Measurements from ENCODE around the gene PAX6.

PAX6 gene

DNA sequence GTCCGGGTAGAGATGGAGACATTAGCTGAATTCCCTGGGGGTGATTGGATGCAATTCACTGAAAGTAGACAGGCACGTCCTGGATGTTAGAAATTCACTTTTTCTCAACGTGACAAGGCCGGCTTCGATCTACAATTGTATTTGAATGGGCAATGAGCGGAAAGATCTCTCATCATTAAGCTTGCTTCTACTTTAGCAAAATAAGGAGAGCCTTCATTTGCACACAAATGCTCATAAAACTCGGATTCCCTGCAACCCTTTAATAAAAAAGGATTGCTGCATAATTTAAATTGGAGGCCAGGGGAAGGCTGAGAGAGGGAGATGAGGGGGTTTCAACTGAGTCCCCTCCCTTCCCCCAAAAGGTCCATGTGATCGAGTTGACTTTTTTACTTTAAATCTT is 10.6 kb upstream of the PAX6 start:
- Histone ChIP-seq H3K27ac (ENCODE audit: low read depth, low read length) (no peak overlapping the region), H3K4me3 (ENCODE audit: low read depth, low read length) (no peak overlapping the region), H3K9me3 (ENCODE audit: control insufficient read depth, insufficient read depth, low read depth, low read length) (no peaks in the 10 kb centered on the region), H3K27me3 (ENCODE audit: control insufficient read depth, insufficient read depth, low read length) (peaks cover 100% of the 10 kb centered on the region), H3K36me3 (ENCODE audit: control insufficient read depth, insufficient read depth, low read length) (no peaks in the 10 kb centered on the region), H3K4me1 (ENCODE audit: control insufficient read depth, insufficient read depth, low read length) (peaks cover 70% of the 10 kb centered on the region), H3K9ac (ENCODE audit: low read length) (no peak overlapping the region)

DNA sequence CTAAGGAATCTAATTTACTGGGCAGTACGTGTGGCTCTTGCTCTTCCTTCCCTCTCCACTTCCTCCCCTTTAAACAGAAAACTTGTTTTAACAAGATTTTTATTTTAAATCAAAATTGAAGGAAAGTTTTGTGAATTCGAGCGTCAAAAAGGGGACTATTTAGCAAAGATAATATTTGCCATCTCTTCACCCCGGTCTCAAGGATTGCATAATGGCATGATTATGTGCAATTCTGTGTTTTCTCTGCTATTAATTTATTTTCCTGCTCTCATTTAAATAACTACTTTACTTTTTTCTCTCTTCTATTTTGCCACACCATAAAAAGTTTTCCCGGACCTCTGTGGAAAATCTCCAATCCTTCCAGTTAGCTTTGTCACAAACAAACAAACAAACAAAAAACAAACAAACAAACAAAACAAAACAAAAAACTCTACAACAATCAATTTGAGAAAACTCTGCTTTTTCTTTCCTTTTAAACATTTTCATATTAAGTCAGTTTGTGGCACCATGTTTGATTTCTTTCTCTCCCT is 10.2 kb upstream of the PAX6 start:
- no peaks in the 10 kb centered on the region for H3K36me3 ChIP-seq (ENCODE audit: control insufficient read depth, insufficient read depth, low read length)
- peaks cover 69% of the 10 kb centered on the region for H3K4me1 ChIP-seq (ENCODE audit: control insufficient read depth, insufficient read depth, low read length)
- no peaks in the 10 kb centered on the region for H3K9me3 ChIP-seq (ENCODE audit: control insufficient read depth, insufficient read depth, low read depth, low read length)
- H3K27ac ChIP-seq (ENCODE audit: low read depth, low read length), result no peak overlapping the region
- H3K4me3 ChIP-seq (ENCODE audit: low read depth, low read length), result no peak overlapping the region
- H3K27me3 ChIP-seq (ENCODE audit: control insufficient read depth, insufficient read depth, low read length), result peaks cover 100% of the 10 kb centered on the region
- H3K9ac ChIP-seq (ENCODE audit: low read length), result no peak overlapping the region

DNA sequence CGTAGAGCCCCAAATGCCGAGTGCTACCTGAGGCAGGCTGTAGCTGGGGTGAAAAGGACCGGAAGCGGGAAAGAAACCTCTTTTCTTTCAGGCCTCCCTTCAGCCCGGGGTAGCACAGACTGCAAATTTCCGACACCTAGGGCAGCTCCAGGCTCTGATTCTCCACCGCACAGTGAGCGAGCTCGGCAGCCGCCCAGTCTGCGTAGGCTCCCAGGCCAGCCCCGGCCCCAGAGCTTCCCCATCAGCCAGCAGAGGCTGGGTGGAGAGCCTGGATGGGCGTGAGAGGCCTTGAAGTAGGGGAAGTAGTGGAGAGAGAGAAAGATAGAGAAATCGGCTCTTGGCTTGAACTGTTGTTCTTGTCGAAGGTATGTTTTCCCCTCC is 9.3 kb upstream of the PAX6 start:
- peak overlapping the region; percentile 56 for H3K4me3 ChIP-seq (ENCODE audit: low read depth, low read length)
- peaks cover 68% of the 10 kb centered on the region for H3K4me1 ChIP-seq (ENCODE audit: control insufficient read depth, insufficient read depth, low read length)
- peaks cover 100% of the 10 kb centered on the region for H3K27me3 ChIP-seq (ENCODE audit: control insufficient read depth, insufficient read depth, low read length)
- H3K27ac ChIP-seq (ENCODE audit: low read depth, low read length), result no peak overlapping the region
- no peaks in the 10 kb centered on the region for H3K36me3 ChIP-seq (ENCODE audit: control insufficient read depth, insufficient read depth, low read length)
- H3K9me3 ChIP-seq (ENCODE audit: control insufficient read depth, insufficient read depth, low read depth, low read length), result no peaks in the 10 kb centered on the region
- H3K9ac ChIP-seq (ENCODE audit: low read length), result no peak overlapping the region

DNA sequence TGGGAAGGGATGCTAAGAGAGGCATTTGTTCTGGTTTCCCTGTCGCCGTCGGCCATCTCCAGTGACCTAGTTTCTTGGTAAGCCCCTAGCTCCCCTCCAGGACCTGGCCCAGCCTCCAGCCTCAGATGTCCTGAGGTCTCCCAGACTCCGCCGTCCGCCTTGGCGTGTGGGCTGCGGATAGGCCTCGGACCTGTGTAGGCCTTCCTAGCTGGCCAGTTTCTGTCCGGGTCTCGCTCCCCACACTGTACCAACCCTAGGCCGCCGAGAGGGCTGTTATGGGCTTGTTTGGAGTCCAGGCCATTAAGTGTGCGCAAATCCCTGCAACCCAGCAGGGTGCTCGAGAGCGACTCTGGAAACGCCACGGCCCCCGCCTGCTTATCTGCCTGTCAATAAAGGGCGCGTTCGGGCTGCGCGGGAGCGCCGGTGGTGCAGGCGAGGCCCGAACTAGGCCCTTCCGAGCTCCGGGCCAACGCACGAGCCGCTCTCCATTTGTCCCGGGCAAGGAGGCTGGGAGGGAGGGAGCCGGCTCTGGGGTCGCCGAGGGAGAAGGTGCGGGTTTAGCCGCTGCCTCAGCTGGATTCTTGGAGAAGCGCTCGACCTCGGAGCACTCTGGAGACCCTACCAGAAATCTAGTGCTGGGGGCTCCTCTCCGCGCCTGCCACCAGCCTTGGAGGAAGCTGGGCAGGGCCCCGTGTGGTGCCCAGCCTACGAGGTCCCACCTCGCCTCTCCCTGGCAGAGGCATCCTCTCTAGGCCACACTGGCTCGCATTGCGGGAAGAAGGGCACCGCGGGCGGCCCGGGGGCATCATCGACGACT is 8.7 kb upstream of the PAX6 start:
- no peak overlapping the region for H3K27ac ChIP-seq (ENCODE audit: low read depth, low read length)
- H3K4me3 ChIP-seq (ENCODE audit: low read depth, low read length), result peak overlapping the region; percentile 56
- no peaks in the 10 kb centered on the region for H3K9me3 ChIP-seq (ENCODE audit: control insufficient read depth, insufficient read depth, low read depth, low read length)
- H3K4me1 ChIP-seq (ENCODE audit: control insufficient read depth, insufficient read depth, low read length), result peaks cover 67% of the 10 kb centered on the region
- no peaks in the 10 kb centered on the region for H3K36me3 ChIP-seq (ENCODE audit: control insufficient read depth, insufficient read depth, low read length)
- H3K9ac ChIP-seq (ENCODE audit: low read length), result no peak overlapping the region
- H3K27me3 ChIP-seq (ENCODE audit: control insufficient read depth, insufficient read depth, low read length), result peaks cover 100% of the 10 kb centered on the region

DNA sequence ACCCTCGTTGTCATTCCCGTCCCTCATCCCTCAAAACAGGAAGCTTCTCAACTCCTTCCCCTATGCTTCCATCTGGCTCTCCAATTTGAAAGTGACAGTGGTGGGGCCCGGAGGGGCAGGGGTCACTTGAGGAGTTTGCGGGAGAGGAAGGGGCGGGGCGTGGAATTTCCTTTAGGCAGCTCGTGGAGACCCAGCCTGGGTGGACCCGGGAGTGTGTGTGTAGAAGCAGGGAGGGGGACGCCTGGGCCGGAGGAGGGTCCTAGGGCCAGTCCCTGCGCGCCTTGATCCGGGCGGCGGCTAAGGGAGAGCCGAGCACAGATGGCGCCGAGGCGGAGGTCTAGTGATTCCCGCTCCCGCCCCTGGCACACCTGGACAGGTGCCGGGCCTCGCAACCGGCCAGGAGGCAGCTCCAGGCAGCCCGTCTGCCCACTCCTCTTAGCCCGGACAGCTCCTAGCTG is 7.8 kb upstream of the PAX6 start:
- H3K27ac ChIP-seq (ENCODE audit: low read depth, low read length), result no peak overlapping the region
- H3K4me1 ChIP-seq (ENCODE audit: control insufficient read depth, insufficient read depth, low read length), result peaks cover 66% of the 10 kb centered on the region
- peak overlapping the region; percentile 1 for H3K4me3 ChIP-seq (ENCODE audit: low read depth, low read length)
- peaks cover 100% of the 10 kb centered on the region for H3K27me3 ChIP-seq (ENCODE audit: control insufficient read depth, insufficient read depth, low read length)
- H3K9me3 ChIP-seq (ENCODE audit: control insufficient read depth, insufficient read depth, low read depth, low read length), result no peaks in the 10 kb centered on the region
- no peaks in the 10 kb centered on the region for H3K36me3 ChIP-seq (ENCODE audit: control insufficient read depth, insufficient read depth, low read length)
- H3K9ac ChIP-seq (ENCODE audit: low read length), result no peak overlapping the region

DNA sequence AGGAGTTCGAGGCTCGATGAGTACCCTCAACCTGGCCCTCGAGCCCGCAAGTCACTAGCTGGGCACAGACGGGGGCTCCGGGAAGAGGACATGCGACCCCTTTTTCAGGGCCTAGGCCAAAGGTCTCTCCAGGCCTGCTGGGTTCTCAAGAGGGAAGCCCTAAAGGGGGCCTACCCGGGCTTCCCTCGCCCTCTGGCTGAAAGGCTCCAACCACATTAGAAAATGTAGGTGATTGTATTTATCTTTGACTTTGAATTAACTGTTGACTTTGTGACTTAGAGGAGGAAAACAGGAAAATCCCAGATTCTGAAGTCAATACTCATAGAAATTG is 7.3 kb upstream of the PAX6 start:
- H3K9me3 ChIP-seq (ENCODE audit: control insufficient read depth, insufficient read depth, low read depth, low read length), result no peaks in the 10 kb centered on the region
- H3K27ac ChIP-seq (ENCODE audit: low read depth, low read length), result no peak overlapping the region
- H3K27me3 ChIP-seq (ENCODE audit: control insufficient read depth, insufficient read depth, low read length), result peaks cover 100% of the 10 kb centered on the region
- no peak overlapping the region for H3K9ac ChIP-seq (ENCODE audit: low read length)
- peak overlapping the region; percentile 63 for H3K4me3 ChIP-seq (ENCODE audit: low read depth, low read length)
- H3K36me3 ChIP-seq (ENCODE audit: control insufficient read depth, insufficient read depth, low read length), result no peaks in the 10 kb centered on the region
- peaks cover 66% of the 10 kb centered on the region for H3K4me1 ChIP-seq (ENCODE audit: control insufficient read depth, insufficient read depth, low read length)

DNA sequence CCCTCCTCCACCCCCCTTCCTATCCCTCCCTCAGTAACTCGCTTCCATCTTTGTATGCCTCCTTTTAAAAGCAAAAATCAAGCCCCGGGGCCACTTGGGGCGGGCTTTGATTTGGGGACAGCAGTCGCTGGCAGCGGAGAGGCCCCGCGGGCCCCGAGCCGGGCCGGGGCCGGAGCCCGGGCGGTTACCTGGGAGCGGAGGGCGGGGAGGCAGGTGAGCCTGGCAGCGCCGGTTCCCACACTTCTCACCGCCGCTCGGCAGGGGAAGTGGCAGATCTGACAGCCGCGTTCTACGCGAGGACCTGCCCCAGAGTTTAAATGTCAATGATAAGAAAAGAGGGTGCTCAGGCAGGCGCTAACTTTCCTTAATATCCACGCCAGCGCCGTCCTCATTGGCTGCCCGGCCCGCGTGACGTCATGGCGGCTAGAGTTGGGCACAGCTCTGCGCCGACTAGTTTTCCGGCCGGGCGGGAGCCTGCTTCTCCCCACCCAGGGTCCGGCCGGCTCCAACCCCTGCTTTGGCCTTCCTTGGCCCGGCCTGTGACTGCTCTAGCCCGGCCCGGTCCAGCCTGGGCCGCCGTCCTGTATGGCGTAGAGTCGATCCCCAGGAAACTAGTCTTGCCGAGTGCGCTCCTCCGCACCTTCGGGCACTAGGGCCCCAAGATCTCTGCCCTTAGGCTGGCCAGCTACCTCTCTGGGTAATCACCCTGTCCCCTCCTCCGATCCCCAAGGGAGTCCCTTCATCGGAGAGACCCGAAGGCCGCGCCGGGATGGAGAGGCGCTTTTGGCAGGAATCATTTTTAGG is 6.7 kb upstream of the PAX6 start:
- no peak overlapping the region for H3K27ac ChIP-seq (ENCODE audit: low read depth, low read length)
- H3K36me3 ChIP-seq (ENCODE audit: control insufficient read depth, insufficient read depth, low read length), result no peaks in the 10 kb centered on the region
- H3K4me1 ChIP-seq (ENCODE audit: control insufficient read depth, insufficient read depth, low read length), result peaks cover 62% of the 10 kb centered on the region
- H3K9ac ChIP-seq (ENCODE audit: low read length), result no peak overlapping the region
- peak overlapping the region; percentile 63 for H3K4me3 ChIP-seq (ENCODE audit: low read depth, low read length)
- no peaks in the 10 kb centered on the region for H3K9me3 ChIP-seq (ENCODE audit: control insufficient read depth, insufficient read depth, low read depth, low read length)
- peaks cover 100% of the 10 kb centered on the region for H3K27me3 ChIP-seq (ENCODE audit: control insufficient read depth, insufficient read depth, low read length)

DNA sequence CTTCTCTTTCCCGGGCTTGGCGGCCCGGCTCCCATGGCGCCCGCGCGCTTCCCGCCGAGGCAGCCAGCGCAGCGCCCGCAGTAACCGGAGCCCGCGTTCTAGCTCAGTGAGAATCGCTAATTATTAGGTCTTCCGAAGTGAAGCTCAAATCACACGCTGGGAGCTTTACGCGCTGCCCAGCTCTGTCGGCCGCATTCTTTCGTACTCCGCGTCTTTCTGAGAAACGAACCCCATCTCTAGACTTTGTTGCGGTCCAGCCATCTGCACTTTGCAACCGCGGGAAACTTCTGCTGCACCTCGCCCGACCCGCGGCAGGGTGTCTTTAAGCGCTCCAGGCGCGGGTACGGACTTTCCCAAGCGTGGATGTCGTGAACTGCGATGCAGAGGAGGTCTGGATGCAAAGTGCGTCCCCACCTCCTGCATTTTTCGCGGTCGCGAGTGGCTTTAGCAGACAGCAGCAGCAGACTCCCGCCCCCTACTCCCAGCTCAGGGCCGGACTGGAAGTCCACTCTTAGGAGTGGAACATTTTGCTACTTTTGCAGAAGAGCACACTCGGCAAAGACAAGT is 6.0 kb upstream of the PAX6 start:
- Histone ChIP-seq H3K4me1 (ENCODE audit: control insufficient read depth, insufficient read depth, low read length) (peaks cover 63% of the 10 kb centered on the region), H3K27me3 (ENCODE audit: control insufficient read depth, insufficient read depth, low read length) (peaks cover 100% of the 10 kb centered on the region), H3K27ac (ENCODE audit: low read depth, low read length) (no peak overlapping the region), H3K36me3 (ENCODE audit: control insufficient read depth, insufficient read depth, low read length) (no peaks in the 10 kb centered on the region), H3K9me3 (ENCODE audit: control insufficient read depth, insufficient read depth, low read depth, low read length) (no peaks in the 10 kb centered on the region), H3K9ac (ENCODE audit: low read length) (no peak overlapping the region), H3K4me3 (ENCODE audit: low read depth, low read length) (peak overlapping the region; percentile 63)

DNA sequence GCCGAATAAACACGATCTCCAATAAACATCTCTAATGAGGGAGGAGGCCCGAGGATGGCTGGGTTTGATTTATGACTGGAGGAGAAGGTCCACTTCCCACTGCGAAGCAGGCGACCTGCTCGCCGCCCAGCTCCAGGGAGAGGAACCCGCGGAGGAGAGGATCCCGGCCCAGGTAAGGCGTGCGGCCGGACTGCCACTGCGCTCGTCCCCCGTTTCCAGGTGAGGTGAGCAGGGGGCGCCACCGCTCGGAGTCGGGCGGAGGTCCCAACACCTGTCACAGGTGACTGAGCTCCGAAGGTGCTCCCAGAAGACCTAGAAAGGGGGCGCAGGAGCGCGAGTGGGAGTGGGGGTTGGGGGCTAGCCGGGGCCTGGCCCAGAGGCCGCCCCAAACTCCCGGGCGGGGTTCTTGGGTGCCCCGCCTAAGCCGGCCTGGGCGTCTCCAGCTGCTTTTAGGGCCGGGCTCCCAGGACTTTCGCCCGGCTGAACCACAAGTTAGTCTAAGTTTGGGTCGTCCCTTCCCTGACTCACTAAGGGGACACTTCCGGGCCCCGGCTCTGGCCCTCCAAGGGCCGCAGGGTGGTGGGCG is 5.4 kb upstream of the PAX6 start:
- no peaks in the 10 kb centered on the region for H3K36me3 ChIP-seq (ENCODE audit: control insufficient read depth, insufficient read depth, low read length)
- H3K9me3 ChIP-seq (ENCODE audit: control insufficient read depth, insufficient read depth, low read depth, low read length), result no peaks in the 10 kb centered on the region
- peaks cover 100% of the 10 kb centered on the region for H3K27me3 ChIP-seq (ENCODE audit: control insufficient read depth, insufficient read depth, low read length)
- peaks cover 60% of the 10 kb centered on the region for H3K4me1 ChIP-seq (ENCODE audit: control insufficient read depth, insufficient read depth, low read length)
- H3K9ac ChIP-seq (ENCODE audit: low read length), result no peak overlapping the region
- no peak overlapping the region for H3K27ac ChIP-seq (ENCODE audit: low read depth, low read length)
- peak overlapping the region; percentile 63 for H3K4me3 ChIP-seq (ENCODE audit: low read depth, low read length)

DNA sequence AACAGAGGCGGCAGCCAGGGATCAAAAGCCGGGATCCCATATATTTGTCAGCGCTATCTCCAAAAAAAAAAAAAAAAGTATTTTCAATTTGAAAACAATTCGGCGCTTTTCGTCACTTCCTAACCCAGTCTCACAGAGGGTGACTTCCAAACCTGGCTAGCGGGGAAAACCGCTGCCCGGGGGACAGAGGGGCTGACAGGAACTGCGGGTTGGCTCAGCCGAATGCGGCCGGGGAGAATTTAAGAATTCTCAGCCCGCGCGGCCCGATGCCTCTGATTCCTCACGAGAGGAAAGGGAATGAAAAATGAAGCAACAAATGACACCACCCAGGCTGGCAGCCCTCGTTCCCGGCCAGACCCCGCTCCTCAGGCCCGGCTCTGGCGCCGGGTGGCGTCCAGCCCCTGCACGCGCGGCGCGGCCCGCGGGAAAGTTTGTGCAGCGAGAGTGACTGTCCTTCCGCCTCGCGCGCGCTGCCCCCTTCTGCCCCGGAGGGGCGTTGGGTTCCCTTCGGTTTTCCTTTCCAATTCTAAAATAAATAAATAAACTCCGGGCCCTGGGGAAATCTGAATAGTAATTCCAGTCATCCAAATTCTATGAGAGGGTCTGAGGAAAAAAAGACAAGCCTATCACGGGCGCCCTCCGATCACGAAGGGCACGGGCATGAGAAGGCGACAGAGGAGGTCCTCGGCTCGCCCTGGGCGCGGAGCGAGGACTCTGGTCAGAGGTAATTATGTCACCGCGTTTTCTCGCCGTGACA is 4.8 kb upstream of the PAX6 start:
- H3K27me3 ChIP-seq (ENCODE audit: control insufficient read depth, insufficient read depth, low read length), result peaks cover 99% of the 10 kb centered on the region
- H3K36me3 ChIP-seq (ENCODE audit: control insufficient read depth, insufficient read depth, low read length), result no peaks in the 10 kb centered on the region
- no peak overlapping the region for H3K27ac ChIP-seq (ENCODE audit: low read depth, low read length)
- H3K9ac ChIP-seq (ENCODE audit: low read length), result no peak overlapping the region
- H3K4me3 ChIP-seq (ENCODE audit: low read depth, low read length), result peak overlapping the region; percentile 28; the same call in 1 of the 2 replicates
- H3K4me1 ChIP-seq (ENCODE audit: control insufficient read depth, insufficient read depth, low read length), result peaks cover 55% of the 10 kb centered on the region
- H3K9me3 ChIP-seq (ENCODE audit: control insufficient read depth, insufficient read depth, low read depth, low read length), result no peaks in the 10 kb centered on the region

Measured in HUES6 (cell line).